Testis (tissue), 2 donors: ENCODE measurements around the gene PLD1.

Source experiments
- POLR2A ChIP-seq: fragments of 450-650 bp; IDR thresholded peaks from one replicate; pipeline ENCODE4 v1.6.1; 2017; ENCODE audit warnings: antibody characterized with exemption, mild to moderate bottlenecking, moderate library complexity
- TF ChIP-seq, protein P1 (sequence below), 3 experiments: fragments of 450-650 bp in 2 of 3; fragments of 200-600 bp in 1 of 3; sonication (generic) in 1 of 3; IDR thresholded peaks; one replicate each; pipeline ENCODE4 v1.5.1; 2016 to 2019; ENCODE audit warnings: antibody characterized with exemption in 3 of 3, mild to moderate bottlenecking in 2 of 3, moderate library complexity in 1 of 3

DNA sequence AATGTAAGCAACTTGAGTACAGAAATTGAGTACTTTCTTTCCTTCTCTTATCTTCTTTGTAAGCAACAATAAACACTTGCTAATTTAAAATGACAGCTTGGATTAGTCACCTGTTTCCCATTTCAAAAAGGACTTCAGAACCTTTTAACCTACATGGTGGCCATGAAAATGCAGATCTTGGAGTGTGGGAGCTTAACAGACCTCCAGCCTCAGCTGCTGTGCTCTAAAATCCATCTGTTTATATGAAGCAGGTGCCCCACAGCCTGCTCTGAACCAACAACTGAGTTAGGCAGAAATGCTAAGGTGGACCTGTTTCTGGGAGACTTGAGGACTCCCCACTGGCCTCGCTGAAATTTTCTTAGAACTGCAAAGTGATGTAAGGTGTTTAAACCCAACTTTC lies 259.0 kb downstream of the PLD1 start:
- TF ChIP-seq, protein P1, sequence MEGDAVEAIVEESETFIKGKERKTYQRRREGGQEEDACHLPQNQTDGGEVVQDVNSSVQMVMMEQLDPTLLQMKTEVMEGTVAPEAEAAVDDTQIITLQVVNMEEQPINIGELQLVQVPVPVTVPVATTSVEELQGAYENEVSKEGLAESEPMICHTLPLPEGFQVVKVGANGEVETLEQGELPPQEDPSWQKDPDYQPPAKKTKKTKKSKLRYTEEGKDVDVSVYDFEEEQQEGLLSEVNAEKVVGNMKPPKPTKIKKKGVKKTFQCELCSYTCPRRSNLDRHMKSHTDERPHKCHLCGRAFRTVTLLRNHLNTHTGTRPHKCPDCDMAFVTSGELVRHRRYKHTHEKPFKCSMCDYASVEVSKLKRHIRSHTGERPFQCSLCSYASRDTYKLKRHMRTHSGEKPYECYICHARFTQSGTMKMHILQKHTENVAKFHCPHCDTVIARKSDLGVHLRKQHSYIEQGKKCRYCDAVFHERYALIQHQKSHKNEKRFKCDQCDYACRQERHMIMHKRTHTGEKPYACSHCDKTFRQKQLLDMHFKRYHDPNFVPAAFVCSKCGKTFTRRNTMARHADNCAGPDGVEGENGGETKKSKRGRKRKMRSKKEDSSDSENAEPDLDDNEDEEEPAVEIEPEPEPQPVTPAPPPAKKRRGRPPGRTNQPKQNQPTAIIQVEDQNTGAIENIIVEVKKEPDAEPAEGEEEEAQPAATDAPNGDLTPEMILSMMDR (IDR thresholded peaks at IDR 0.05): no peak
- no peak for TF ChIP-seq POLR2A
